GM18502 (cell line): Measurements from ENCODE around the gene GFPT2.

ENCODE experiments used
- ATAC-seq: cut with Tn5 transposase; IDR thresholded peaks from one replicate; pipeline ENCODE4 v1.9.1; 2021; ENCODE audit warnings: mild to moderate bottlenecking; ENCODE audit not compliant: unreplicated experiment, poor library complexity

Gene GFPT2

GRCh38 chr5:180353980-180354452 is 880 bp upstream of the GFPT2 start:
- no peak for ATAC-seq

DNA sequence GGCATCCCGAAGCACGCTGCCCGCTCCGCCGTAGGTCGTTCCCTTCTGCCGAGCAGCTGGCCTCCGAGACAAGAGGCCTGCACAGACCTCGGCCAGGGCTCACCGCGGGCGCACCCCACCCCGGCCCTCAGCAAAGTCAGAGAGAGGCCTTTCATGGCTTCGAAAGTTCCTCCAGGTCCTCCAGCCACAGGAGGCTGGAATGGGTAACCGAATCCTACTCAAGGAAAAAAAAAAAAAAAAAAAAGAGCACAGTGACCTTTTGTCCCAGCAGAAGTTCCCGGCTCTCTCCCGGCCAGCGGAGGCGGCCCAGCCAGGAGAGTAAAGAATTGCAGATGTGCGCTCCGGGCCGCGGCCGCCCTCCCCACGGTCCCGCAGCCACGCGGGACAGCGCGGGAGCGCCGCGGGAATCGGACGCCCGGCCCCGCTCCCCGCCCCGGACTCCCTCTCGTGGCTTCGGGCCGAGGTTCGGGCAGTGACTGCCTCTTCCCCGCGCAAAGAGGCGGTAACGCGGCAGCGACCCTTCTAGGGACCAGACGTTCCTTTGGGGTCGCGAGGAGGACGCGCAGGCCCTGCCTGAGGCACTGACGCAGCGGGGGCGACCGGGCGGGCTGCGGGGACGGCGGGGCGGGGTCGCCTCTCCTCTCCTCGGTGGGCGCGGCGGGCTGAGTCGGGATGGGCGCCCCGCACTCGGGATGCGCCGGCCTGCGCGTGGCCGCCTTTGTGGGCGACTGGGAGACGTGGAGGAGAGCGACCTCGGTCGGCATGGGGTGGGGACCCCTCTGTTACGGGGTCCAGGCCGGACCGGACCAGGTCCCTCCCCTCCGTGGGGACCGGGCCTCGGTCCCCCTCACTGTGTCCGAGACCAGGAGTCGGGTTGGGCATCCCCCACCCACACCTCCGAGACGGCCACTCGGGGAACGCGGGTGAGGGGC is 754 bp downstream of the GFPT2 start:
- no peak for ATAC-seq

- ATAC-seq: no peak
Measured at GRCh38 chr5:180350711-180351465, 2.2 kb downstream of the GFPT2 start.

DNA sequence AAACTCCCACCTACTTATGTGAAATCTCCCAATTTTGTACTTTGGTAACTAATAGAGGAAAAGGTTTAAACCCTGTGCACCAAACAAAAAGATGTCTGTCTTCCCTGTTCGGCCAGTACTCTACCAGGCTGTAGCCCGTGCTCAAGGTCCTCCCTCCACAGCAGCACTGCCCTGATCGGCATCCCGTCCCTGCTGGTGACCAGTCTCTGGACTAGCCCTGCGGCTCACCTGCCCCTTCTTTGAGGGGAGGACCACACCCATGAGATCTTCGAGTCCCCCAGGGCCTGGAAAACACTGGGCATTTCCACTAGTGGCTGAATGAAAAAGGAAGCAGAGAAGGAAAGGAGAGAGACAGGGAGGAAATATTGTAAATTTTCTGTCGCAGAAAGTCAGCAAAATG is 2.8 kb downstream of the GFPT2 start:
- no peak for ATAC-seq

DNA sequence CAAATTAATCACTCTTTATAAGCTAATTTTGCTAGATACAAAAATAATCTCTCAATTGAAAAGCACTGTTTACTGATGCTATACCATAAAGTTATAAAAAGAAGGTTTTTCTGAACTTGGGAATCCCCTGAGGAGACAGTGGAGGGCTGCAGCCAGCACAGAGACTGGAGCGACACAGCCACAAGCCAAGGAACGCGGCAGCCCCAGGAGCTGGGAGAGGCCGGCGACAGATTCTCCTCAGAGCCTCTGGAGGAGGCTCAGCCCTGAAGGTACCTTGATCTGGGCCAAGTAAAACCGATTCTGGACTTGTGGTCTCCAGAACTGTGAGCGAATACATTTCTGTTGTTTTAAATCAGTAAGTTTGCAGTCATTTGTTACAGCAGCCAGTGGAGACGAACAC is 3.7 kb downstream of the GFPT2 start:
- ATAC-seq: no peak

GRCh38 chr5:180348336-180348735 is 4.8 kb downstream of the GFPT2 start:
- ATAC-seq: no peak

DNA sequence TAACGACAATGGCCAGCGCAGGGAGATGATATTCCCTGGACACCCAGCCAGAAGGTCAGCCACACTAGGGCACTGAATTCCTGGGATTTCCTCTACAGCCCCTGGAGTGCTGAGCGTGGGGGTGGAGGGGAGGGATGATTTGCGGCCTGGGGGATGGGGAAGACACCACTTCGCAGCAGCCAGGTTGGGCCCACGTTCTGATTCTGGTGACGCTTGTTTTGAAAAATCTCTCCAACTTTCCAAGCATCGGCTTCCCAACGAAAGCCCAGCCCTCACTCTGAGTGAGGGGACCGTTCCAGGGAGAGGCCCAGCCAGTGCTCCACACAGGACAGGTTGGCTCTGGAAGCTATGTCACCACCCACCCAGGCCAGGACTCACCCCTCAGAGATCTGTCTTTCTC is 5.4 kb downstream of the GFPT2 start:
- no peak for ATAC-seq

DNA sequence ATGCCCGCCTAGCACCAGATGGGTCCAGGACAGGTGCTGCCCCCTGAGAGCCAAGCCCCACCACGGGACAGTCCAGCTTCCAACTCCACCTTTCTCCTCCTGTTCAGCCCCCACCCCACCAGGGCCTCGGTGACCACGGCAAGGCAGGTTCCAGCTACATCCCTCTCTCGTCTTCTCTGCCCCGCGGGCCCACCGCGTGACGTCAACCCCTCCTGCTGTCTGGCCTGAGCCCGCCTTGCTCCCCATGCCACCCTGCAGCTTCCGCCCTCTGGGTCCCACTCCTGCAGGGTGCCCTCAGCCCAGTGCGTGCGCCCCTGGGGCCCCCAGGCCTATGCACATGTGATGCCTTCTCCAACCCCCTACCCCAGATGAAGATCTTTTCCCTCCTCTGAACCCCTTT is 6.8 kb downstream of the GFPT2 start:
- no peak for ATAC-seq

- no peak for ATAC-seq
Measured at GRCh38 chr5:180345781-180346180, 7.4 kb downstream of the GFPT2 start.

DNA sequence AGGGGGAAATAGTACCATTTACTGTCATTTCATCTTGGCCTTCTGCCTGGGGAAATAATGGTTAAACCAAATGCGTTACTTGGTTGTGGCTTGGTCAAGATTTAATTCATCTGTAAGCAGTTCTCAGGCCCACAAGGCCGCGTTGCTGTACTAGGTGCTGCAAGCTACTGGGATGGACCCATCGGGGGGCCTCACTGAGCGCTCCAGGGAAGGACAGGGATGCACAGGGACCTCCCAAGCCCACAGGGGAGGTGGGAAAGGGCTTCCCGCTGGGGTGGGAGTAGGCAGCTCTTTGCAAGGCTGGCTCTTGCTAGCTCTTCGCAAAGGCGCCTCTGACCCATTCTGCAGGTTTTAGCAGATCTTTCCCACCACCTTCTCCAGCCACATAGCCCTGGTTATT is 8.0 kb downstream of the GFPT2 start:
- no peak for ATAC-seq

GRCh38 chr5:180344696-180344999 is 8.5 kb downstream of the GFPT2 start:
- ATAC-seq: no peak

DNA sequence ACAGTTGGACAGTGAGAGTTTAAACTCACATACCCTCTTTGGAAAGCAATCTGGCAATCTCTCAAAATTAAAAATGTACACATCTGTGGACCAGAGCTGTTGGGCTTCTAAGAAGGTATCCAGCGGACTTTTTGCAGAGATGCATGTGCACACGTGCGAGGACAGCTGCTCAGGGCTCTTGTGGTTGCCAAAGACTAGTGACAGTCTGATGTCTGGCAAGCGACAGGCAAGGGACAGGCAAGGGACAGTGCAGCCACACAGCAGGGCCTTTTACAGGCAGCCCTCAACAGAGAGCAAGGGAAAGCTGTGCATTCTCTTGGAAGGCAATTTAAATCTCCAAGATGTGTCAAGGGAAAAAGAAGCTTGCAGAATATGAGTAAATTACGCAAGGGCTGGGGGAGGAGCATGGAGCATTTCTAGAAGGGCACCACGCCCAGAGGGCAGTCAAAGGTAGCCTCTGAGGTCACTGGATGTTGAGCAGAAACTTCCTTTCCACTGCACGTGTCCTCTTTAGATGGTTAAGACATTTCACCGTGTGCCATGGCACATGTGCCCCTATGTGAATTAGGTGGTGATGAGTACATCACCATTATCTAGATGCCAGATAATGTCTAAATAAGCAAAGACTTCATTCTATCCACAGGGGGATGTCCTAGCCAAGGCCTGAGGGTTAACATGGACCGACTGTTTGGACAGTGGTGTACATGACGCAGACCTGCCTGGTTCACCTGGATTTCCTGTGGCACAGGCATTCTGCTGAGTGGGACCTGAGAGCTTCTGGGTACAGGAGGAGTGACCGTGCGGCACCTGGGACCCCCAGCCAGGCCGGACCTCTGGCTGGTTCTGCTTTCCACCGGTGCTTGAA is 9.1 kb downstream of the GFPT2 start:
- ATAC-seq: no peak

- ATAC-seq: no peak
Measured at GRCh38 chr5:180343110-180343830, 9.9 kb downstream of the GFPT2 start.

DNA sequence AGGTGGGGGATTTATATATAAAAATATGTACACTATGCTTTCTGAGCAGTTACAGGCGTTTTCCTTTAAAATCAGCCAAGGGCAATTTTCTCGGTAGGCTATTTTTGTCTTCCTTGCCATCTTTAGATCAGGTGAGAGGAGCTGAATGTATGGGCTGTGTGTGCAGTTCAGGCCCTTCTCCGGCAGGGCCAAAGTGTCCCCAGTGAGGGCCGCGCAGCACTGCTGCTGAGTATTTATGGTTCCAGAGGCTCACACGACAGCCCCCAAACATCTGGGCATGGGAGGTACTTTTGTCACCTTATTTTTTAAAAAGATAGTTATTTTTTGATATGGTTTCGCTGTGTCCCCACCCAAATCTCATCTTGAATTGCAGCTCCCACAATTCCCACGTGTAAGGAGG is 11.5 kb downstream of the GFPT2 start:
- no peak for ATAC-seq

- no peak for ATAC-seq
Measured at GRCh38 chr5:180340856-180341255, 12.3 kb downstream of the GFPT2 start.

- ATAC-seq: no peak
Measured at GRCh38 chr5:180339583-180340183, 13.5 kb downstream of the GFPT2 start.

- ATAC-seq: no peak
Measured at GRCh38 chr5:180338001-180338707, 15.0 kb downstream of the GFPT2 start.

GRCh38 chr5:180336234-180337020 is 16.7 kb downstream of the GFPT2 start:
- ATAC-seq: no peak
